ENCODE results near the gene KIF26B.
"Not testable (repeated sequence)": the region's sequence is repeated elsewhere in the genome, so short reads cannot be mapped to it uniquely, and the experiment has no call there.

KIF26B gene

GRCh38 chr1:245336149-245336983 is 181.6 kb downstream of the KIF26B start:
- no peak for DNase-seq (ENCODE audit: extremely low read depth, low read depth)
- TF ChIP-seq CTCF (IDR thresholded peaks at IDR 0.05; ENCODE audit: low read depth, low read length, missing control alignments): no peak
- H3K4me3 ChIP-seq (replicated peaks; ENCODE audit: low read depth, low read length): no peak overlapping the region

GRCh38 chr1:245336984-245337355 is 182.2 kb downstream of the KIF26B start:
- not testable (repeated sequence) for DNase-seq (ENCODE audit: extremely low read depth, low read depth); H3K4me3 ChIP-seq (replicated peaks; ENCODE audit: low read depth, low read length)

GRCh38 chr1:245337829-245338484 is 183.2 kb downstream of the KIF26B start:
- no peak for TF ChIP-seq CTCF (IDR thresholded peaks at IDR 0.05; ENCODE audit: low read depth, low read length, missing control alignments)
- no peak overlapping the region for H3K4me3 ChIP-seq (replicated peaks; ENCODE audit: low read depth, low read length)
- peak; percentile 30 for DNase-seq (ENCODE audit: extremely low read depth, low read depth)

- no peak for TF ChIP-seq CTCF (IDR thresholded peaks at IDR 0.05; ENCODE audit: low read depth, low read length, missing control alignments)
- no peak for DNase-seq (ENCODE audit: extremely low read depth, low read depth)
- H3K4me3 ChIP-seq (replicated peaks; ENCODE audit: low read depth, low read length): no peak overlapping the region
These were observed 183.7 kb downstream of the KIF26B start for GRCh38 chr1:245338485-245338877.

- DNase-seq (ENCODE audit: extremely low read depth, low read depth): no peak
- H3K4me3 ChIP-seq (replicated peaks; ENCODE audit: low read depth, low read length): no peak overlapping the region
- no peak for TF ChIP-seq CTCF (IDR thresholded peaks at IDR 0.05; ENCODE audit: low read depth, low read length, missing control alignments)
These were observed 187.0 kb downstream of the KIF26B start for GRCh38 chr1:245341743-245342142.

- H3K4me3 ChIP-seq (replicated peaks; ENCODE audit: low read depth, low read length): no peak overlapping the region
- no peak for TF ChIP-seq CTCF (IDR thresholded peaks at IDR 0.05; ENCODE audit: low read depth, low read length, missing control alignments)
- DNase-seq (ENCODE audit: extremely low read depth, low read depth): no peak
These were observed 190.6 kb downstream of the KIF26B start for GRCh38 chr1:245345191-245345884.

GRCh38 chr1:245348626-245349025 is 193.8 kb downstream of the KIF26B start:
- DNase-seq (ENCODE audit: extremely low read depth, low read depth): no peak
- TF ChIP-seq CTCF (IDR thresholded peaks at IDR 0.05; ENCODE audit: low read depth, low read length, missing control alignments): no peak
- H3K4me3 ChIP-seq (replicated peaks; ENCODE audit: low read depth, low read length): no peak overlapping the region

All from HFF-Myc (cell line).